Frontal cortex (tissue), 4 donors: ENCODE results near the gene NF1. TPM values are rescaled to one million over a fixed set of nuclear protein-coding genes. Genes with fewer than 3 reads are reported as not detected.
"Not testable (repeated sequence)": the region's sequence is repeated elsewhere in the genome, so short reads cannot be mapped to it uniquely, and the experiment has no call there.

ENCODE experiments used
- DNase-seq, 2 donors: peaks; one replicate each; pipeline ENCODE4 v3.0.0; 2012; ENCODE audit warnings: low spot score in 2 of 2
- FAIRE-seq: peaks from 2 replicates; lab custom pipeline; 2012; peaks lifted over from hg19 to GRCh38; lab: Jason Lieb, UNC
- total RNA-seq: library from RNA; depleted of rRNA; stranded (reverse); fragments of >200 nt; gene quantifications from one replicate; pipeline ENCODE4 v1.2.3, GENCODE V29; 2014
- donor health status: control.
- donor health status: control.
- donor health status: control.

NF1 gene
- total RNA-seq, 1 donor from 2014 or later, result 96.6 TPM

GRCh38 chr17:31126318-31126717, 31.5 kb downstream of the NF1 start:
- DNase-seq (no peak), FAIRE-seq (no peak)

- DNase-seq (no peak), FAIRE-seq (no peak)
Observed at GRCh38 chr17:31128241-31128640, 33.5 kb downstream of the NF1 start.

GRCh38 chr17:31130286-31131224, 35.8 kb downstream of the NF1 start:
- DNase-seq (no peak), FAIRE-seq (no peak)

GRCh38 chr17:31131299-31131698, 36.5 kb downstream of the NF1 start:
- FAIRE-seq, result no peak
- no peak for DNase-seq

- DNase-seq (no peak), FAIRE-seq (no peak)
Observed at GRCh38 chr17:31132977-31133376, 38.2 kb downstream of the NF1 start.

- FAIRE-seq, result no peak
- DNase-seq, result no peak
Observed at GRCh38 chr17:31134576-31134975, 39.8 kb downstream of the NF1 start.

GRCh38 chr17:31136319-31136718, 41.5 kb downstream of the NF1 start:
- FAIRE-seq (no peak), DNase-seq (no peak)

GRCh38 chr17:31140111-31140510, 45.3 kb downstream of the NF1 start:
- DNase-seq, result no peak
- no peak for FAIRE-seq

- DNase-seq (no peak), FAIRE-seq (no peak)
Observed at GRCh38 chr17:31144428-31144827, 49.7 kb downstream of the NF1 start.

GRCh38 chr17:31144836-31145235, 50.1 kb downstream of the NF1 start:
- no peak for DNase-seq
- no peak for FAIRE-seq

GRCh38 chr17:31147507-31148202, 52.9 kb downstream of the NF1 start:
- no peak for DNase-seq
- FAIRE-seq, result no peak

GRCh38 chr17:31148205-31148604, 53.4 kb downstream of the NF1 start:
- DNase-seq, result no peak
- FAIRE-seq, result no peak

GRCh38 chr17:31152271-31152670, 57.5 kb downstream of the NF1 start:
- DNase-seq (no peak), FAIRE-seq (peak; percentile 28)

- FAIRE-seq, result no peak
- DNase-seq, result no peak
Observed at GRCh38 chr17:31155208-31155810, 60.5 kb downstream of the NF1 start.

GRCh38 chr17:31156326-31156725, 61.5 kb downstream of the NF1 start:
- FAIRE-seq (no peak), DNase-seq (no peak)

GRCh38 chr17:31156864-31157263, 62.1 kb downstream of the NF1 start:
- not testable (repeated sequence) for FAIRE-seq, DNase-seq

GRCh38 chr17:31158746-31159377, 64.1 kb downstream of the NF1 start:
- DNase-seq, result no peak
- no peak for FAIRE-seq

- DNase-seq, result no peak
- FAIRE-seq, result no peak
Observed at GRCh38 chr17:31163091-31163781, 68.5 kb downstream of the NF1 start.

GRCh38 chr17:31167111-31167510, 72.3 kb downstream of the NF1 start:
- DNase-seq (no peak), FAIRE-seq (no peak)

- no peak for FAIRE-seq
- no peak for DNase-seq
Observed at GRCh38 chr17:31171701-31172100, 76.9 kb downstream of the NF1 start.
